ENCODE data around the gene PRSS48.

Gene PRSS48

GRCh38 chr4:151256134-151256533 is 20.8 kb upstream of the PRSS48 start:
- Histone ChIP-seq H3K4me3 (ENCODE audit: low read length) (no peak overlapping the region), H3K36me3 (replicated peaks; ENCODE audit: insufficient read depth, low read length) (no peaks in the 10 kb centered on the region), H3K79me2 (ENCODE audit: low read length) (no peaks in the 10 kb centered on the region), H3K9me3 (replicated peaks; ENCODE audit: insufficient read depth, low read length) (no peaks in the 10 kb centered on the region), H3K27ac (ENCODE audit: low read length) (no peak overlapping the region), H3F3A (ENCODE audit: insufficient read depth, low read length) (no peaks in the 10 kb centered on the region), H3K27me3 (replicated peaks; ENCODE audit: insufficient read depth, low read length) (no peaks in the 10 kb centered on the region), H4K20me1 (ENCODE audit: insufficient read depth, low read length) (no peaks in the 10 kb centered on the region), H3K9me2 (replicated peaks; ENCODE audit: insufficient read depth, low read length) (no peaks in the 10 kb centered on the region), H3K9ac (ENCODE audit: low read length) (no peak overlapping the region), H3K4me1 (ENCODE audit: low read length) (no peaks in the 10 kb centered on the region), H3K4me2 (ENCODE audit: low read depth, low read length) (no peak overlapping the region), H2AFZ (ENCODE audit: low read length) (no peak overlapping the region)
- DNase-seq = no peak
- no peak for TF ChIP-seq CTCF (IDR thresholded peaks at IDR 0.05; ENCODE audit: low read length)
- no peak for TF ChIP-seq EZH2 (optimal IDR thresholded peaks at IDR 0.05; ENCODE audit: low read depth, low read length)
- no peak for TF ChIP-seq EZH2phosphoT487 (IDR thresholded peaks at IDR 0.05; ENCODE audit: low read length)

GRCh38 chr4:151257704-151258103 is 19.3 kb upstream of the PRSS48 start:
- Histone ChIP-seq H3K9ac (ENCODE audit: low read length) (no peak overlapping the region), H3K9me3 (replicated peaks; ENCODE audit: insufficient read depth, low read length) (no peaks in the 10 kb centered on the region), H3F3A (ENCODE audit: insufficient read depth, low read length) (no peaks in the 10 kb centered on the region), H3K36me3 (replicated peaks; ENCODE audit: insufficient read depth, low read length) (no peaks in the 10 kb centered on the region), H3K79me2 (ENCODE audit: low read length) (no peaks in the 10 kb centered on the region), H4K20me1 (ENCODE audit: insufficient read depth, low read length) (no peaks in the 10 kb centered on the region), H3K4me2 (ENCODE audit: low read depth, low read length) (no peak overlapping the region), H2AFZ (ENCODE audit: low read length) (no peak overlapping the region), H3K4me1 (ENCODE audit: low read length) (no peaks in the 10 kb centered on the region), H3K27ac (ENCODE audit: low read length) (no peak overlapping the region), H3K27me3 (replicated peaks; ENCODE audit: insufficient read depth, low read length) (no peaks in the 10 kb centered on the region), H3K9me2 (replicated peaks; ENCODE audit: insufficient read depth, low read length) (no peaks in the 10 kb centered on the region), H3K4me3 (ENCODE audit: low read length) (no peak overlapping the region)
- DNase-seq = no peak
- no peak for TF ChIP-seq EZH2 (optimal IDR thresholded peaks at IDR 0.05; ENCODE audit: low read depth, low read length)
- no peak for TF ChIP-seq EZH2phosphoT487 (IDR thresholded peaks at IDR 0.05; ENCODE audit: low read length)
- TF ChIP-seq CTCF (IDR thresholded peaks at IDR 0.05; ENCODE audit: low read length) = no peak

GRCh38 chr4:151259752-151260151 is 17.2 kb upstream of the PRSS48 start:
- Histone ChIP-seq H3K27me3 (replicated peaks; ENCODE audit: insufficient read depth, low read length) (no peaks in the 10 kb centered on the region), H3K27ac (ENCODE audit: low read length) (no peak overlapping the region), H3K9ac (ENCODE audit: low read length) (no peak overlapping the region), H3K9me3 (replicated peaks; ENCODE audit: insufficient read depth, low read length) (no peaks in the 10 kb centered on the region), H4K20me1 (ENCODE audit: insufficient read depth, low read length) (no peaks in the 10 kb centered on the region), H3F3A (ENCODE audit: insufficient read depth, low read length) (no peaks in the 10 kb centered on the region), H3K9me2 (replicated peaks; ENCODE audit: insufficient read depth, low read length) (no peaks in the 10 kb centered on the region), H3K4me2 (ENCODE audit: low read depth, low read length) (no peak overlapping the region), H3K36me3 (replicated peaks; ENCODE audit: insufficient read depth, low read length) (no peaks in the 10 kb centered on the region), H3K4me3 (ENCODE audit: low read length) (no peak overlapping the region), H3K4me1 (ENCODE audit: low read length) (no peaks in the 10 kb centered on the region), H3K79me2 (ENCODE audit: low read length) (no peaks in the 10 kb centered on the region), H2AFZ (ENCODE audit: low read length) (no peak overlapping the region)
- no peak for DNase-seq
- TF ChIP-seq EZH2 (optimal IDR thresholded peaks at IDR 0.05; ENCODE audit: low read depth, low read length) (no peak), EZH2phosphoT487 (IDR thresholded peaks at IDR 0.05; ENCODE audit: low read length) (no peak), CTCF (IDR thresholded peaks at IDR 0.05; ENCODE audit: low read length) (no peak)

Data from MM.1S (cell line).